Measurements from ENCODE around the gene SLC35F3.

The SLC35F3 gene

DNA sequence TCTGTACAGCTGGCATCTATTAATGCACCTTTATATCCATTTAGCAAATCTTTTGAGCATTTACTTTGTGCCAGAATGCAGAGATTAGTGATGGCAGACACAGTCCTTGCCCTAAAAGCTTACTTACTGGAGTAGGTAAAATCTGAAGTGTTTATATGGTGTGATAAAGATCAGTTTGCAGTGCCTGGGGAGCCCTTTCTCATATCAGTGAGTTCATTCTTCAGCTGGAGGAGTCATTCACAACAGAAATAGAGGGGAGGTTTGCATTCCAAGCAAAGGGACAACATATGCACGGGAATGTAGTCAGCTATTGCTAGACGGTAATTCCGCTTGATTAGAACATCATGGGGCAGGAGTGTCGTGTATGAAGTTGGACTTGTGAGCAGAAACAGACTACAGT, 8.4 kb downstream of the SLC35F3 start:
- DNase-seq, result no peak

DNA sequence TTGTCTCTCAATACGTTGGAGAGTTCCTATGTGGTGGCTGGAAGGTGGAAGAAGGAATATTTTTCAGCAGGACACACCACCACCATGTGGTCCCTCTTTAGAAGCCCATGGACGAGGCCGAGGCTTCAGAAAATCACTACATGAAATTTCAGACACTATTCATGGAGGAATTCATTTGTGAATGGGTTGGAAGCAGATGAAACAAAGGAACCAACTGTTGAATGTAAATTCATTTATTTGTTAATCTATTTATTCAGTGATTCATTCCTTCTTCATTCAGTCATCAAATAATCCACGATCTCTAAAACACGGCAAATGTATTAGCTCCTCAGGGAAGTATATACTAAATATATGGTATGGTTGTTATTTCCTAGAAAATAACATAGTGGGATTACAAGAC, 12.2 kb downstream of the SLC35F3 start:
- DNase-seq, result no peak

DNA sequence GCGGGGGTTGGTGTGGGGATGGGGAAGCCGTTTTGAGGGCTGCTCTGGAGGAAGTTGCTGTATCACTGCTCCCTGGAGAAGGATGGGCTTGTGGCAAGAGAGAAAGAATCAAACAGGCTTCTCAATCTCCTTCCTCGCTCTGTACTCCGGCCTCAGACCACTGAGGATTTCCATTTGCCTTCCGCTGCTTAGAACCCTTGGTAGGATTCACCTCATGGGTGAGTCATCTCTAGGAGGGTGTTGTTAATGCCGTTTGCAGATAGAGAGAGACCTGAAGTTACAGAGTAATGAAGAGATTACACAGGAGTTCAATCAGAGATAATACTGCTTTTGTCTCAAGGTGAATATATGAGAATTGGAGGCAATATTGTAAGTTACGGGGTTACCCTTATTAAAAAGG, 15.3 kb downstream of the SLC35F3 start:
- no peak for DNase-seq

DNA sequence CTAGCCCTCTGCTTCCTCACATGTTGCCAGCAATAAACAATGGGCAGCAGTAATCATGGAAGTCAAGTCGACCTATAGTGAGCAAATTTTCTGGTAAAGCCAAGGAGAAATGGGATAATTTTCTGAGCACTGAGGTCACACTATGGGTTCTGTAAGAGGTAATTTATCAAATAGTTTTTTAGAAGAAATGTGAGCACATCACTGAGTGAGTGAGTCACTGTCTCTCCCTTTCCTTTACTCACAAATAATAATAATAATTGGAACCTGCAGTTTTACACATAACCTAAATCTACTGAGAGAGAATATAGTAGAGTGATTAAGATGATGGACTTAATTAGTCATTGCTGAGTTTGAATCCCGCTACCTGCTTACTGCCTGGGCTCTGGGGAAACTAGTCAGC, 23.6 kb downstream of the SLC35F3 start:
- DNase-seq, result no peak

DNA sequence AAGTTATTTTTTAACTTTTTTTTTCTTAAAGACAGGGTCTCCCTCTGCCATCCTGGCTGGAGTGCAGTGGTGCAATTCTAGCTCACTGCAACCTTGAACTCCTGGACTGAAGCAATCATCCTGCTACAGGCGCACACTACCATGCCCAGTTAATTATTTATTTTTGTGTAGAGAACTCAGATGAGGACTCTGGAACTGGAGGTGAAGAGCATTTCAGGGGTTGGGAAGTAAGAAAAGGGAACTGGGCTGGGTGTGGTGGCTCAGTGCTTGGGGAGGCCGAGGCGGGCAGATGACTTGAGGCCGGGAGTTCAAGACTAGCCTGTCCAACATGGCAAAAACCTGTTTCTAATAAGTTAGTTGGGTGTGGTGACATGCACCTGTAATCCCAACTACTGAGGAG, 28.9 kb downstream of the SLC35F3 start:
- DNase-seq, result no peak

DNA sequence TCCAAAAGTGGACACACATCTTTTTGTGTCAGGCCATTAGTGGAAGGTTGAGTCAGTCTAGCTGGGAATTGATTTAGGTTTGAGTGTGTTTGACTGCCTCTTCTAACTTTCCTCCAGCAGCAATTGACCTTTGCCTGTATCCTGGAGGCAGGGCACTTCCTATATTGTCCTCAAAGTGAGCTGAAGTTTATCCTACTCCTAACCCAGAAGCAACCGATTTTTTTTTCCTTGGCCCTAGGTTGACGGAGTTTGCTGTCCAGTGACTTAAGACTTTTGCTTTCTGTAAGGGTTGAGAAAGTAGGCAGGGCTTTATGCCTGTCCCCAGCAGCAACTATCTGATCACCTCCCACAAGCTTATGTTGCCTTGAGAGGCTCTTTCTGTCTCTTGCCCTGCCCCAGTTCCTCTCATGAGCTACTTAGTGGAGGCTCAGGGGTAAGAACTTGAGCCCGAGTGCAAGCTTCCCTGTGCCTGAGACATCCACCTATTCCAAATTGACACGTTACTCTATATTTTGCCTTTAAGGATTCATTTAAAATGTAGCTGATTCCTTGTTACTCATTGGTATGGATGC, 30.9 kb downstream of the SLC35F3 start:
- DNase-seq, result no peak

DNA sequence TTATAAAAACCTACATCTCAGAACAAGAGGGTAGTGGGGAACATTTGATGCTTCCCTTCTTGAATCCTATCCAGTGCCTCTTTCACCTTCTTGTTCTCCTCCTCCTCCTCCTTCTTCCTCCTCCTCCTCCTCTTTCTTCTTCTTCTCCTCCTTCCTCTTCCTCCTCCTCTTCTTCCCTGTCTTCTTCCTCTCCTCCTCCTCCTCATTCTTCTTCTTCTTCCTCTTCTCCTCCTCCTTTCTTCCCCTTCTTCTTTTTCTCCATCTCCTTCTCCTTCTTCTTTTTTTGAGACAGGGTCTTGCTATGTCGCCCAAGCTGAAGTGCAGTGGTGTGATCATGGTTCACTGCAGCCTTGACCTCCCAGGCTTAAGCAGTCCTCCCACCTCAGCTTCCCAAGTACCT, 31.9 kb downstream of the SLC35F3 start:
- DNase-seq, result no peak

DNA sequence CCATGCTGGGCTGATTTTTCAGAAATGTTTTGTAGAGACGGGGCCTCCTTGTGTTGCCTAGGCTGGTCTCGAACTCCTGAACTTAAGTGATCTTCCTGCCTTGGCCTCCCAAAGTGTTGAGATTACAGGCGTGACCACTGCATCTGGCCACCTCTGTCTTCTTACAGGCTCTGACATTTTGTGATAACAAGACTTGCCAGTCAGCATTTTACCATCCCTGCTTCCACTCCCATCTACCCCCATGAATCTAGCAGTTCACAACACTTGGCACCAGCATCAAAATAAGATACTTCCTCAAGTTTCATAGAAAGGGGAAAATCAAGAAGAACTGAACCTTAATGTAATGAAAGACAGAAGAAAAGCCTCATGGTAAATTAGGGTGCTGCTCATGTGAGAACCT, 32.4 kb downstream of the SLC35F3 start:
- no peak for DNase-seq

DNA sequence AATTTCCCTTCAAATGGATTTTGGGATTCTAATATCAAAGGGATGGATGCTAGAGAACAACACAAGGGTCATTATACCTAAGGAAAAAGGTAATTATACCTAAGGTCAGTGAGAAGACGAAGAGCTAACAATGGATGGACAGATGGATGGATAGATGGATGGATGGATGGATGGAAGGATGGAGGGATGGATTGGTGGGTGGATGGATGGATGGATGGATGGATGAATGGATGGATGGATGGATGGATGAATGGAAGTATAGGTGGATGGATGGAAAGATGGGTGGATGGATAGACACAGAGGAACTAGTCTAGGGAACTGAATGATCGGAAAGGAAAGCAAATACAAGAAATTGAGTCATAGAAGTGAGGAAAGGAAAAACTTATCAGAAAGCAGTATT, 34.0 kb downstream of the SLC35F3 start:
- no peak for DNase-seq

DNA sequence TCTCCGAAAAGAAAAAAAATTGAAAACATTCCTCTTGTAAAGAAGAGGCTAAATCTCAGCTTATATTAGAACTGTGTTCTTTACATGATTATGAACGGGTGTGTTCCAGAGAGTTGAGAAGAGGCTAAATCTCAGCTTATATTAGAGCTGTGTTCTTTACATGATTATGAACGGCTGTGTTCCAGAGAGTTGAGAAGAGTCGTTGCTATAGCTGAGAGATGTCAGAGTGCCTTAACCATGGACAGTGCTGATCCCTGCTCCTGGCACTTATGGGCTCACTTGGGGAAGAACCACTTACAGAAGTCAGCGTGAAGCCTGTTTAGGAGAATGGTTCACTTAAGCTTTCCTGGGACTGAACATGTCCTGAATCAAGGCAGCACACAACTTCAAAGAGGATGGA, 35.0 kb downstream of the SLC35F3 start:
- DNase-seq, result no peak

DNA sequence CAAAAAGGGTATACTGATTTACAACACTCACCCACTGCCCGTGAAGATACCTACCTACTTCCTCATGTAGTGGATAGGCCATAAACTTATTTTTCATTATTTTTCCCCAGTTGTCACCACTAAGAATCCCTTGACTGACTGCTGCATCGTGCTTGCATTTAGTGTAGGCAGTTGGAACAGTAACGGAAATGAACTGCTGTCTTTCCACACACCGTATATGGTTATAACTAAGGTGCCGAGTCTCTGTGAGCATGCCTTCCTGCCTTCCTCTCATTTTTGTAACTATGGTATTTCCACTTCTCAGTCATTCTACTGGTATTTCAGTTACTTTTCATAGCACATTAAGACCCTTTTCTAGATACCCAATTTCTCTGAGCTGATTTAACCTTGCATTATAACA, 36.4 kb downstream of the SLC35F3 start:
- no peak for DNase-seq

DNA sequence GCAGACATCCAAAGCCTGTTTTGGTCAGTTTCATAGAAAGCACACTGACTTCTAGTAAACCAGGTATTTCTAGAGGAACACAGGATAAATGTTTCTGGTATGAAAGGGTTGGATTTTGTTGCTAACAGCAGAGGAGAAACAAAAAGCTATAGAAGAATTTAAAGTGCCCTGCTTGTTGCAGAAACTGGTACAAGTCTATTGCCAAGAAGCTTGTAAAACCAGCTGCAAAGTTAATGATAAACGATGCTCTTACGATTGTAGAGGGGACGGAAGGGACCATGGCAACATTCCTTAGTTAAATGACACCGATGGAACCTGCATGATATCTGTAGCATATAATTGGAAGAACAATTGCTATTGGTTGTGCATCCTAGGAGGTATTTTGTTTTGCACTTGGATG, 40.1 kb downstream of the SLC35F3 start:
- no peak for DNase-seq

DNA sequence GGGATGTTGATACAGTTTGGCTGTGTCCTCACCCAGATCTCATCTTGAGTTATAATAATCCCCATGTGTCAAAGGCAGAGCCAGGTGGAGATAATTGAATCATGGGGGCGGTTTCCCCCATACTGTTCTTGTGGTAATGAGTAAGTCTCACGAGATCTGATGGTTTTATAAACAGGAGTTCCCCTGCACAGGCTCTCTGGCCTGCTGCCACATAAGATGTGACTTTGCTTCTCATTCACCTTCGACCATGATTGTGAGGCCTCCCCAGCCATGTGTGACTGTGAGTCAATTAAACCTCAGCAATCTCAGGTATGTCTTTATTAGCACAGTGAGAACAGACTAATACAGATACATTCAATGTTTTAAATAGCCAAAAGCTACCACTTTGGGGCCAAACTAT, 41.1 kb downstream of the SLC35F3 start:
- DNase-seq, result no peak

DNA sequence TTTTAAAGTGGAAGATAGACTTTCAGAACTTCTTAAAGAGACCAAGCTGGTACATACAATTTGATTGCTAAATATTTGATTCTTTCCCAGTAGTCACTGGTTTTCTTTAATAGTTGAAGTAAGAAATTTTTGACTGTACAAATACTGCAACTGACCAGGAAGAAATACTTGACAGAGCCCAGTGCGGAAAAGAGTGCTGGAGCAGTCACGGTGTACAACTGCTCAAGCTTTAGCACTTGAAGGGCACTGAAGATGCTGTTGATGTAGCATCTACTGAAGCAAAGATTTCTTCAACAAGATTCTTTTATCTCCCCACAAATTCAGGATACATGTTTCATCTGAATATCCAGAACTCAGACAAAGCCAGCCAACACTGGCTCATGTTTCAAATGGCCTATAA, 41.5 kb downstream of the SLC35F3 start:
- DNase-seq, result no peak

DNA sequence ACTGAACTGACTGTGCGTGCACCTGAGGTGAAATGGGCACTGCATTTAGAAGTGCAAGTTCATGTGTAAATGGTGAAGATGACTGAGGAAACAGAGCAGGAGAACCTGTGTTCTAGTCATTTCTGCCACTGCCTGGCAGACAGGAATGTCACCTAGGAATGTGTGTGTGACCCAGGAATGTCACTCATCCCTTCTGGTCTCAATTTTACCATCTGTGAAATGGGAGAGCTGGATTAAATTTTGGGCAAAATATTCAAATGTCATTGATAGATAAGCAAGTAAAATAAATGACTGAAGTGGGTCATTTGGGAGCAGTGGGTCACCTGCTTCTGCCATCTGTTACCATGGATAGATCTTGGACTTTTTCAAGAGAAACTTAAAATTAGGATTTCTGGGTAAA, 42.2 kb downstream of the SLC35F3 start:
- no peak for DNase-seq

DNA sequence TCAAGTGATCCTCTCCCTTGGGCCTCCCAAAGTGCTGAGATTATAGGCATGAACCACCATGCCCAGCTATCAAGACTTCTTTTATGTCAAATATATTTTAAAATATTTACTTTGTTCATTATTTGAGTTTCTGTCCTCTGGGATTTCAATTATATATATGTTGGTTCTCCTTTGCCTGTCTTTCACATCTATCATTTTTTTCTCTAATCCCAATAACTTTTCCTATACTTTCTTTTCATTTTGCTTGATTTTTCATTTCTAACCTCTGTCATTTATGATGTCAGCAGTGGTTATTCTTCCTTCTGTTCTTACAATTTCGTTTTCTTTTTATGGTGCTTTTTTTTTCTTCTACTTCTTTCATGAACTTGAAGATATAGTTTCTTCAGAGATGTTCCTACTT, 47.3 kb downstream of the SLC35F3 start:
- DNase-seq, result no peak

DNA sequence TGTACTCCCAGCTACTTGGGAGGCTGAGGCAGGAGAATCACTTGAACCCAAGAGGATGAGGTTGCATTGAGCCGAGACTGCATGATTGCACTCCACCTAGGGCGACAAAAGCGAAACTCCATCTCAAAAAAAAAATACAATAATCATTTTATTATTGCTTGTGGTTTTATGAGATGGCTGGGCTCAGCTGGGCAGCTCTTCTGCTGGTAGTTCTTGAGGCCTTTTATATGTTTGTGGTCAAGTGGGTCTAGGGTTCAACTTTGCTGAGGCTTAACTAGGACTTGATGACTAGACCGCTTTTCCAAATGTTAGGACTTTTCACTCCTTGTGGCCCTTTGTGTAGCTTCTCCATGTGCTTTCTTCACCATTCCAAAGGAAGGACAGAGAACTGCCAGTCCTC, 53.2 kb downstream of the SLC35F3 start:
- DNase-seq, result no peak

DNA sequence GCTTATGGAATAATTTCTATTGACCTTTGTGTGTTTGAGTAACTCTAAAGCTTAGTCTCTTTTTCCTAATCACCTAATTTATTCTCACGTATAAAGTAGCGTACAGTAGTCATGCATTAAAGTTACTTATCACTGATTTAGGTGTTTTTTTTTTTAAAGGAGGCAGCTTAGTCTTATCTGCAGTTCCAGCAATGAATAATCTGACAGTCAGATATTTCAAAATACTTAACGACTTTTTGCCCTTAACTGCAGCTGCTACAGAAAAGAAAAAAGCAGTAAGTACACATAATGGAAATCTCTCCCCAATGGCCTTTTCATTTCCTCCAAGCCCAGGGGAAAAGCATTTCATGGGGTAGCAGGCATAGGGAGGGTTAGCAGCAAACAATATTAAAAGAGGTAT, 54.6 kb downstream of the SLC35F3 start:
- no peak for DNase-seq

DNA sequence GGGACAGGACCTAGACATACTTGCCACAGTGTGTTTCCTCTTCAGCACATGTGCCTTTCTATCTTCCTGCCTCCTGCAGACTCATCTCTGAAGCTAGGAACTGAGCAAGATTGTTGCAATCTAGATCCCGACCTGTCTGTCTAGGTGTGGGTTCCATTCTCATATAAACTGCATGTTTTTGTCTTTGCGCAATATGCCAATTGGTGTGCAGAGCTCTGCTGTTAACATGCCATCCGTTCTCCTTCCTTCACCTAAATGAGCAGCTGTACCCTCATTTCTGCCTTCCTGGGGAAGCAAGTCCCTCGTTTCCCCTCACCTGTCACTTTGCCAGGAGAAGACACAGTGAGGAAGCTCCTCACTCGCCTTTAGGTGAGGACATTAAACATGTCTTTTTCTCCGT, 55.5 kb downstream of the SLC35F3 start:
- no peak for DNase-seq

DNA sequence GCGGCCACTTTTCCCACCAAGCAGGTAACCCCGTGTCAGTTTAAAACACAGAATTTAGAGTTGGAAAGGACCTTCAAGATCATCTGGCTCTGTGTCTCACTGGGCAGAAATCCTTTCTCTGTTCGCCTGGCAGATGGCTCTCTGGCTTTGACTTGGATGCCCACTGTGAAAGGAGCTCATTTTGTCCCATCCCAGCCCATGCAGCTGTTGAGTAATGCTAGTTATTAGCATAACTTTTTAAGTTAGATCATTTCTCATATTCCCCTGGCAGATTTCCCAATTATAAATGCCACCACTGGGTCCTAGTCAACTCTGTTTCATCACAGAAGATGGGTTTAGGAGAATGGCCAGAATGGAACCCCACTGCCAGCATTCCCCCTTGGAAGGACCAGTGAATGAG, 55.9 kb downstream of the SLC35F3 start:
- DNase-seq, result no peak

DNA sequence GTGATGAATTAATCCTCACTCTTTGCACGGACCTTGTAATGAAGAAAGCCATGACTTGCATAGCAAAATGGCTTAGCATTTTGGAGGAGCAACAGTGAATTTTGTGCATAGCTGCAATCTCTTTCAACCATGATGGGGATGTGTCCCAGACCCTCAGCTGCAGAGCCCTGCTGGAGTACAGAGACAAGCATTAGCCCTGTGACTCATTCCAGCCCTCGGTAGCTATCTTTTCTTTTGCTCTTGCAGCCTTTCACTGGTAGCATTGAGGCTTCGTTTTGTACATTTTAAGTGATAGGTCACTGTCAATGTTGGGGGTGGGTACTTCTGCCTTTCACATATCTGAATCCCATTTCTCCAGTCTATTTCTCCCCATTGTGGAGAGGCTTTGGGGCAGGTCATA, 58.4 kb downstream of the SLC35F3 start:
- no peak for DNase-seq

DNA sequence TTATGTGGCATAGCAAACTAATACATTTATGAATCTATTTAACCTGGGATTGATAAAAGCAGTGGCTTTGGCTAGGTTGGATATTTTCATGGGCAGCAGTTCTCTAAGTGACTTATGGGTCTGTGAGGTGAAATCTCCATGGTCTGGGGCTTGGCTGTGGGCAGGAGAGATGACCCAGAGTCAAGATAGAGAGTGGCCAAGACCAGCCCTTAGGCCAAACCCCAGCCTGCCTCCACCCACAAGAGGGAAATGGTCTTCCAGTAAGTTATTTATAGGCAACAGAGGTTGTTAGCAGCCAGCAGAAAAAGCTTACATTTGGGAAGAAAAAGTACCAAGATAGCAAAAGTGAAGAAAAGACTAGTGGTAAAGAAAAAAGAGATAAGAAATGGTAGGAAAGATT, 61.4 kb downstream of the SLC35F3 start:
- no peak for DNase-seq

DNA sequence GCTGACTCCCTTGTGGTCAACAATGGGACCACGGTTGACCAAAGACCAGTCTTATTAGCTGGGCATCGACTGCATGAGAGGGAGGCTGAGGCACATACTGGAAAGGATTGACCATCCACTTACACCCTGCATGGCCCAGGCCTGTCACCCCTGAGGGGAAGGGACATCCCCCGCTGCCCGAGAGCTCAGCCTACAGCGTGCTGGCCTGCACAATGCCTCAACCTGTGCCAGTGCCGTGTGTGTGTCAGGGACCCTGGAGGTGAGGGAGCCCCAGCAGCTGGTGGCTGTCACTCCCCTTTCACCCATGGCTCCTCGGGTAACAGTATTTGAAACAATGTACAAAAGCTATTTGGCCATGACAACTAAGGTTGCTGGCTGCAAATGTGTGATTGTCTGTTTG, 67.3 kb downstream of the SLC35F3 start:
- no peak for DNase-seq

DNA sequence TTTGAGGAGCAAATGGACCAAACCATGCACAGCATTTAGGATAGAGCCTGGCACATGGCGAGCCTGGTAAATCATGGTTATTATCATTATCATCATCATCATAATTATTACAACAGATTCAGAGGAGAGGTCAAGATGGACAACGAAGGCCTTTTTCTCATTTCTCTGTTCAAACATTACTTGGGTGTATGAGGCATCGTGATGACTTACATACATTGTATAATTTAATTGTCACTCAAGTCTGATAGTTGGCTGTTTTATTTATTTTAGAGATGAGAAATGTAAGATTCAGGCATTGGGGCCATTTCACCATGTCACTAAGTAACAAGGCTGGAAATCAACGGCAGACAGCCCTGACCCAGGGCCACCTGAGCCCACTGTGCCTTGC, 68.1 kb downstream of the SLC35F3 start:
- DNase-seq, result no peak

DNA sequence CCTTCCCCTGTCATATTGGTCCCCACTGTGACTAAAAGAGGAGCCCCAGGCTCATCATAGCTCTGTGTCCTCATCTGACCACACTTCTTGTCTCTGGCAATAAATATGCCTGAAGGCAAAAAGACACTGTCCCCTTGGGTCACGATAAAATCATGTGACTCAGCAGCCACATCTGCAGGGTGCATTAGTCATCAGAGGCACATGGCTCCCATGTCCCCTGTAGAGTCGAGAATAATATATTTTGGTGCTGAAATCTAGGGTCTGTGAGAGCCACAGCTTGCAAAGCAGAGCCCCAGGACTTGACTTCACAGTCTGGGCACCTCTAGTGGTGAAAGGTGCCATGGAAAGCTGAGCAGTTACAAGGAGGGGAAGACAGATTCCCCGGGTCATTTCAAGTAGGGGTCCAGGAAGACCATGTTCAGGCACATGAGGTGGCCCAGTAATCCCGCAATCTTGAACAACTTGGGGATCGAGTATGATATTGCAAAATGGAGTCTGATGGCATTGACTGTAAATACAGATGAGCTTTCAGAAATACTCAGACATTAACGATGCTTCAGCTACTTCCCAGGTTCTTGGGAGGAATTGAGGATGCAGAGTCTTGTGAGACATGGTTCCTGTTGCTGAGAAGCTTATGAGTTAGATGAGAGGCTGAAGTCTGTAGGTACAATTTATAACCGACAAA, 68.6 kb downstream of the SLC35F3 start:
- no peak for DNase-seq

DNA sequence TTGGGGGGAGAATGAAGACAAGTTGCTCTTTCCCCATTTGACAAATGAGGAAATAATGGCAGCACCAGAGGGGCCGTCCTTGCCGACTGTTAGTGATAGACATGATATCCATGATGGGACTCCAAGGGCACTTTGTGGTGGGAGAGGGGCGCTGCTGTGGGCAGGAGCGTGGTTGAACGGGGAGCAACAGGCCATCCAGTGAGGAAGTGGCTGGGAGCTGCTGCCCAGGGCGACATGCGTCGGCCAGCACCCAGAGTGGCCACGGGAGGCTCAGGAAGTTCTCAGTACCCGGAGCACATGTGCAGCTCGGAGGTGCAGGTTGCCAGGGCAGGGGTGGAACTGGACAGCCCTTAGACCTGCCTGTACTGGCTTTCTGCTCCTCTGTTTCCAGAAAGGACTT, 71.0 kb downstream of the SLC35F3 start:
- no peak for DNase-seq

Data from 8988T (cell line).